Panc1 (cell line): ENCODE data around the gene VCX3A. TPM values are rescaled to one million over a fixed set of nuclear protein-coding genes. Genes with fewer than 3 reads are reported as not detected.

Experiments
- ATAC-seq: fragments of 200-7000 bp; cut with Tn5 transposase; 2 replicates; pipeline ENCODE4 v1.9.1; 2020; ENCODE audit warnings: mild to moderate bottlenecking, moderate library complexity
- BruUV-seq: library from RNA; stranded (reverse); fragments of 400-500 nt; replicated peaks from 2 replicates; lab custom pipeline; 2021; lab: Mats Ljungman, UMichigan
- CTCF ChIA-PET: fragments of 300-600 bp; sonication (Branson Sonifier 250); formaldehyde crosslinking; loops from one replicate; lab custom pipeline; 2022; ENCODE audit warnings: antibody characterized with exemption; lab: Charles Lee
- POLR2A ChIA-PET: fragments of 300-600 bp; sonication (Branson Sonifier 250); formaldehyde crosslinking; loops from one replicate; lab custom pipeline; 2022; ENCODE audit warnings: antibody characterized with exemption; lab: Charles Lee
- DNase-seq: peaks from one replicate; pipeline ENCODE4 v3.0.0-alpha.2; 2010; ENCODE audit warnings: low read depth, low spot score
- H3K27ac ChIP-seq: 2 replicates; pipeline ENCODE4 v1.5.1; 2011; ENCODE audit warnings: mild to moderate bottlenecking, low read length, inconsistent platforms
- H3K27me3 ChIP-seq: fragments of 200-500 bp; sonication (Bioruptor generic); 2 replicates; pipeline ENCODE4 v1.6.0; 2014; ENCODE audit warnings: low read length, inconsistent platforms; ENCODE audit not compliant: control insufficient read depth, insufficient read depth
- H3K36me3 ChIP-seq: fragments of 200-500 bp; sonication (Bioruptor generic); 2 replicates; pipeline ENCODE4 v1.5.1; 2014; ENCODE audit warnings: inconsistent platforms, mild to moderate bottlenecking, low read length, moderate library complexity; ENCODE audit not compliant: control insufficient read depth, insufficient read depth
- H3K4me1 ChIP-seq: 2 replicates; pipeline ENCODE4 v1.5.1; 2011; ENCODE audit warnings: inconsistent platforms, mild to moderate bottlenecking, low read length, moderate library complexity; ENCODE audit not compliant: control insufficient read depth, insufficient read depth
- H3K4me3 ChIP-seq, 2 experiments: 2 replicates each; pipeline ENCODE4 v1.5.1; 2011 to 2012; ENCODE audit warnings: low read depth in 2 of 2, low read length in 2 of 2, mild to moderate bottlenecking in 2 of 2, inconsistent platforms in 1 of 2, moderate library complexity in 1 of 2
- H3K9me3 ChIP-seq: fragments of 200-500 bp; sonication (Bioruptor generic); 2 replicates; pipeline ENCODE4 v1.5.1; 2014; ENCODE audit warnings: low read depth, mild to moderate bottlenecking, inconsistent platforms, low read length, moderate library complexity; ENCODE audit not compliant: control insufficient read depth, insufficient read depth
- POLR2AphosphoS5 ChIP-seq: IDR thresholded peaks from 2 replicates; pipeline ENCODE4 v1.6.1; 2012; ENCODE audit warnings: mild to moderate bottlenecking, low read depth, low read length, moderate library complexity
- SIN3A ChIP-seq: IDR thresholded peaks from 2 replicates; pipeline ENCODE4 v1.6.1; 2012; ENCODE audit warnings: low read depth, mild to moderate bottlenecking, low read length, moderate library complexity, borderline replicate concordance; ENCODE audit not compliant: insufficient read depth
- TCF7L2 ChIP-seq: IDR thresholded peaks from 2 replicates; pipeline ENCODE4 v1.6.1; 2011; ENCODE audit warnings: mild to moderate bottlenecking, low read depth, low read length, inconsistent platforms
- in situ Hi-C: cut with HindIII; loops from 2 replicates; pipeline ENCODE4 v1.10.0; 2016; ENCODE audit warnings: low sequenced_read_pairs, low pct_unique_long_range_greater_than_20kb
- intact Hi-C: fragments of 100-400 bp; cut with micrococcal nuclease; formaldehyde crosslinking; loops from one replicate; pipeline ENCODE4 v1.10.0; 2022; ENCODE audit not compliant: unreplicated experiment
- total RNA-seq: library from RNA; stranded (reverse); gene quantifications from one replicate; pipeline ENCODE4 v1.2.1, GENCODE V29; 2021; ENCODE audit not compliant: unreplicated experiment
- TF ChIP-seq, protein P1 (sequence below): fragments of 450-650 bp; IDR thresholded peaks from 2 replicates; pipeline ENCODE4 v1.5.1; 2017; ENCODE audit warnings: mild to moderate bottlenecking
- TF ChIP-seq, protein P2 (sequence below), 2 experiments: IDR thresholded peaks; 2 replicates each; pipeline ENCODE4 v1.6.1; 2011 to 2012; ENCODE audit warnings: low read depth in 2 of 2, control low read depth in 1 of 2, low read length in 1 of 2, mild to moderate bottlenecking in 1 of 2, moderate library complexity in 1 of 2; ENCODE audit not compliant: insufficient read depth in 1 of 2

Gene VCX3A
- total RNA-seq, 1 experiment from 2014 or later = not detected

DNA sequence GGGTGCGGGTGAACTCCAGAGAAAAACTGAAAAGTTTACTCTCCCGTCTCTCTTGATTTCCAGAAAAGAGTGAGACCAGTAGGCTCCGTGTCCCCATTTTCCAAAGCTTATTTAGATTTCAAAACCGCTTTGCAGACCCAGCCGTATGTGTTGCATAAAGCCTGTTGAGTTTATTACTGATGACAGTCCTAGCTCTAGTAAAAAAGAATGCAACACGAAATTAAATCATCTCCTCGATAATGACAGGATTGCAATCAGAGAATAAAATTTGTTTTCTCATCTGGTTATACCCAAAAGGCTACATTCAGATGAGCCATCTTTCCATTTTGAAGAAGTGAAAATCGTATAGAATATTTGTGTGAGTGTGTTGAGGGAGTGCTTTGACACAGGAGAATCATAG, 16.1 kb upstream of the VCX3A start:
- ATAC-seq = no peak

DNA sequence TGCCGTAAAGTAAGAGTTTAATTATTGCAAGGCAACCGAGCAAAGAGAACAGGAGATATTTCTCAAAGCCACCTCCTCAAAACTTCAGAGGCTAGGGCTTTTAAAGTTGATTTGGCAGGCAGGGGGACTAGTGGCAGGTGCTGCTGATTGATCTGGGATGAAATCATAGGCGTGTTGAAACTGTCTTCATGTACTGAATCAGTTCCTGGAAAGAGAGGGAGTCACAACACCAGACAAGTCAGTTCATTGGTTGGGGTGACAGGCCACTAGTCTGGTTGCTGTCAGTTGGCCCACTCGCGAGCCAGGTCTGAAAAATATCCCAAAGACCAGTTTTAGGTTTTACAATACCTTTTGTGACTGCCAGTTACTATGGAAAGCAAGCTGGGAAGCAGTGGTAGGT, 10.8 kb upstream of the VCX3A start:
- no peak overlapping the region for H3K27ac ChIP-seq
- in situ Hi-C loops (no loop called here), intact Hi-C loops (no loop called here)
- no peaks in the 10 kb centered on the region for H3K9me3 ChIP-seq
- BruUV-seq = no TSS peak
- H3K4me1 ChIP-seq = no peaks in the 10 kb centered on the region
- CTCF ChIA-PET = no interaction called here
- TF ChIP-seq POLR2AphosphoS5 (no peak), TCF7L2 (no peak), SIN3A (no peak)
- TF ChIP-seq, protein P1, sequence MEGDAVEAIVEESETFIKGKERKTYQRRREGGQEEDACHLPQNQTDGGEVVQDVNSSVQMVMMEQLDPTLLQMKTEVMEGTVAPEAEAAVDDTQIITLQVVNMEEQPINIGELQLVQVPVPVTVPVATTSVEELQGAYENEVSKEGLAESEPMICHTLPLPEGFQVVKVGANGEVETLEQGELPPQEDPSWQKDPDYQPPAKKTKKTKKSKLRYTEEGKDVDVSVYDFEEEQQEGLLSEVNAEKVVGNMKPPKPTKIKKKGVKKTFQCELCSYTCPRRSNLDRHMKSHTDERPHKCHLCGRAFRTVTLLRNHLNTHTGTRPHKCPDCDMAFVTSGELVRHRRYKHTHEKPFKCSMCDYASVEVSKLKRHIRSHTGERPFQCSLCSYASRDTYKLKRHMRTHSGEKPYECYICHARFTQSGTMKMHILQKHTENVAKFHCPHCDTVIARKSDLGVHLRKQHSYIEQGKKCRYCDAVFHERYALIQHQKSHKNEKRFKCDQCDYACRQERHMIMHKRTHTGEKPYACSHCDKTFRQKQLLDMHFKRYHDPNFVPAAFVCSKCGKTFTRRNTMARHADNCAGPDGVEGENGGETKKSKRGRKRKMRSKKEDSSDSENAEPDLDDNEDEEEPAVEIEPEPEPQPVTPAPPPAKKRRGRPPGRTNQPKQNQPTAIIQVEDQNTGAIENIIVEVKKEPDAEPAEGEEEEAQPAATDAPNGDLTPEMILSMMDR = no peak
- TF ChIP-seq, protein P2, sequence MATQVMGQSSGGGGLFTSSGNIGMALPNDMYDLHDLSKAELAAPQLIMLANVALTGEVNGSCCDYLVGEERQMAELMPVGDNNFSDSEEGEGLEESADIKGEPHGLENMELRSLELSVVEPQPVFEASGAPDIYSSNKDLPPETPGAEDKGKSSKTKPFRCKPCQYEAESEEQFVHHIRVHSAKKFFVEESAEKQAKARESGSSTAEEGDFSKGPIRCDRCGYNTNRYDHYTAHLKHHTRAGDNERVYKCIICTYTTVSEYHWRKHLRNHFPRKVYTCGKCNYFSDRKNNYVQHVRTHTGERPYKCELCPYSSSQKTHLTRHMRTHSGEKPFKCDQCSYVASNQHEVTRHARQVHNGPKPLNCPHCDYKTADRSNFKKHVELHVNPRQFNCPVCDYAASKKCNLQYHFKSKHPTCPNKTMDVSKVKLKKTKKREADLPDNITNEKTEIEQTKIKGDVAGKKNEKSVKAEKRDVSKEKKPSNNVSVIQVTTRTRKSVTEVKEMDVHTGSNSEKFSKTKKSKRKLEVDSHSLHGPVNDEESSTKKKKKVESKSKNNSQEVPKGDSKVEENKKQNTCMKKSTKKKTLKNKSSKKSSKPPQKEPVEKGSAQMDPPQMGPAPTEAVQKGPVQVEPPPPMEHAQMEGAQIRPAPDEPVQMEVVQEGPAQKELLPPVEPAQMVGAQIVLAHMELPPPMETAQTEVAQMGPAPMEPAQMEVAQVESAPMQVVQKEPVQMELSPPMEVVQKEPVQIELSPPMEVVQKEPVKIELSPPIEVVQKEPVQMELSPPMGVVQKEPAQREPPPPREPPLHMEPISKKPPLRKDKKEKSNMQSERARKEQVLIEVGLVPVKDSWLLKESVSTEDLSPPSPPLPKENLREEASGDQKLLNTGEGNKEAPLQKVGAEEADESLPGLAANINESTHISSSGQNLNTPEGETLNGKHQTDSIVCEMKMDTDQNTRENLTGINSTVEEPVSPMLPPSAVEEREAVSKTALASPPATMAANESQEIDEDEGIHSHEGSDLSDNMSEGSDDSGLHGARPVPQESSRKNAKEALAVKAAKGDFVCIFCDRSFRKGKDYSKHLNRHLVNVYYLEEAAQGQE (IDR thresholded peaks at IDR 0.05; ENCODE audit: insufficient read depth in 1 of 2, low read depth in 2 of 2, low read length in 1 of 2) = no peak
- DNase-seq (no peak), ATAC-seq (no peak)
- H3K27me3 ChIP-seq = no peaks in the 10 kb centered on the region
- no peaks in the 10 kb centered on the region for H3K36me3 ChIP-seq
- H3K4me3 ChIP-seq = no peak overlapping the region
- POLR2A ChIA-PET = no interaction called here

More for the DNA sequence above, 16.1 kb upstream of the VCX3A start:
- no peaks in the 10 kb centered on the region for H3K4me1 ChIP-seq
- POLR2A ChIA-PET = no interaction called here
- no peaks in the 10 kb centered on the region for H3K27me3 ChIP-seq
- H3K4me3 ChIP-seq = no peak overlapping the region
- DNase-seq = no peak
- intact Hi-C loops (no loop called here), in situ Hi-C loops (no loop called here)
- no peaks in the 10 kb centered on the region for H3K9me3 ChIP-seq
- no peak overlapping the region for H3K27ac ChIP-seq
- BruUV-seq = no TSS peak
- CTCF ChIA-PET = no interaction called here
- TF ChIP-seq TCF7L2 = no peak
- TF ChIP-seq, protein P1 = no peak
- TF ChIP-seq, protein P2 (IDR thresholded peaks at IDR 0.05; ENCODE audit: insufficient read depth in 1 of 2, low read depth in 2 of 2, low read length in 1 of 2) = no peak
- no peak for TF ChIP-seq SIN3A
- no peak for TF ChIP-seq POLR2AphosphoS5
- no peaks in the 10 kb centered on the region for H3K36me3 ChIP-seq
